K562 (cell line): Measurements from ENCODE around the gene PHF12. TPM values are rescaled to one million over a fixed set of nuclear protein-coding genes. Genes with fewer than 3 reads are reported as not detected.
A peak's percentile ranks its signal among the peaks of the same experiment; 100 is the strongest.

ENCODE experiments used
- CBX8 ChIP-seq: fragments of 200-600 bp; sonication (generic); IDR thresholded peaks from 2 replicates; pipeline ENCODE4 v1.6.1; 2012; ENCODE audit warnings: borderline replicate concordance, mixed run types, low read depth, mild to moderate bottlenecking, moderate library complexity, mixed read lengths, low read length, control low read depth, inconsistent platforms; ENCODE audit not compliant: poor library complexity, severe bottlenecking; ENCODE audit errors: extremely low read depth
- CHAMP1 ChIP-seq: fragments of 450-650 bp; IDR thresholded peaks from 2 replicates; pipeline ENCODE4 v1.6.1; 2016; ENCODE audit warnings: mild to moderate bottlenecking
- CHD1 ChIP-seq: fragments of 200-600 bp; sonication (generic); IDR thresholded peaks from one replicate; pipeline ENCODE4 v1.6.1; 2012; ENCODE audit warnings: mild to moderate bottlenecking, moderate library complexity, low read length, inconsistent platforms
- CHD2 ChIP-seq: IDR thresholded peaks from 2 replicates; pipeline ENCODE4 v1.6.1; 2011; ENCODE audit warnings: low read depth, low read length
- CXXC5 ChIP-seq: fragments of 250-450 bp; sonication (Bioruptor Pico); IDR thresholded peaks from 2 replicates; pipeline ENCODE4 v1.8.0; 2022; ENCODE audit warnings: inconsistent platforms, mild to moderate bottlenecking, moderate library complexity
- FIP1L1 ChIP-seq: fragments of 200-400 bp; formaldehyde crosslinking; IDR thresholded peaks from 2 replicates; pipeline ENCODE4 v1.6.1; 2018; ENCODE audit warnings: mild to moderate bottlenecking, low read depth, low read length; ENCODE audit not compliant: poor library complexity, severe bottlenecking
- FOS ChIP-seq: IDR thresholded peaks from 3 replicates; pipeline ENCODE4 v1.6.1; 2011; ENCODE audit not compliant: insufficient read length; ENCODE audit errors: extremely low read depth
- HCFC1 ChIP-seq: IDR thresholded peaks from 2 replicates; pipeline ENCODE4 v1.6.1; 2012; ENCODE audit warnings: low read depth, low read length, improper control_type of control experiment
- HDAC2 ChIP-seq: fragments of 450-650 bp; IDR thresholded peaks from 2 replicates; pipeline ENCODE4 v1.6.1; 2016; ENCODE audit warnings: mild to moderate bottlenecking
- HNRNPH1 ChIP-seq: fragments of 200-400 bp; formaldehyde crosslinking; optimal IDR thresholded peaks from 2 replicates; pipeline ENCODE3; 2017; ENCODE audit warnings: low read depth, mild to moderate bottlenecking, low read length, moderate library complexity
- IRF9 ChIP-seq: fragments of 450-650 bp; IDR thresholded peaks from 2 replicates; pipeline ENCODE4 v1.6.1; 2016; ENCODE audit warnings: missing biosample characterization, missing genetic modification characterization
- MIER1 ChIP-seq: fragments of 450-650 bp; IDR thresholded peaks from 2 replicates; pipeline ENCODE4 v1.6.1; 2016; ENCODE audit warnings: antibody characterized with exemption, mild to moderate bottlenecking, low read depth
- MYC ChIP-seq, 2 experiments: fragments of 250-450 bp in 1 of 2; sonication (Bioruptor Pico) in 1 of 2; IDR thresholded peaks; 2 replicates each; pipeline versions ENCODE4 v1.5.1 to v1.6.1; 2012 to 2021; ENCODE audit warnings: low read depth in 2 of 2, borderline replicate concordance in 1 of 2, improper control_type of control experiment in 1 of 2, low read length in 1 of 2, mild to moderate bottlenecking in 1 of 2, moderate library complexity in 1 of 2
- RBFOX2 ChIP-seq: fragments of 200-400 bp; formaldehyde crosslinking; IDR thresholded peaks from 2 replicates; pipeline ENCODE4 v1.6.1; 2017; ENCODE audit warnings: low read depth, mild to moderate bottlenecking, low read length, moderate library complexity
- SRSF1 ChIP-seq: fragments of 200-400 bp; formaldehyde crosslinking; IDR thresholded peaks from 2 replicates; pipeline ENCODE4 v1.6.1; 2017; ENCODE audit warnings: mild to moderate bottlenecking, low read depth, low read length, moderate library complexity
- SUPT5H ChIP-seq: fragments of 450-650 bp; IDR thresholded peaks from 2 replicates; pipeline ENCODE4 v1.6.1; 2016
- TBP ChIP-seq: optimal IDR thresholded peaks from 2 replicates; pipeline ENCODE3; 2011; ENCODE audit warnings: low read depth, low read length, improper control_type of control experiment
- THRA ChIP-seq: fragments of 450-650 bp; IDR thresholded peaks from 2 replicates; pipeline ENCODE4 v1.6.1; 2017; ENCODE audit warnings: mild to moderate bottlenecking, moderate library complexity
- ZBTB49 ChIP-seq: sonication (generic); formaldehyde crosslinking; IDR thresholded peaks from 2 replicates; pipeline ENCODE4 v1.8.0; 2022; ENCODE audit warnings: missing genetic modification reagents, mild to moderate bottlenecking, borderline replicate concordance
- ZC3H8 ChIP-seq: fragments of 450-650 bp; IDR thresholded peaks from 2 replicates; pipeline ENCODE4 v1.6.1; 2017
- ZNF24 ChIP-seq: fragments of 450-650 bp; IDR thresholded peaks from 2 replicates; pipeline ENCODE4 v1.6.1; 2016
- ZNF41 ChIP-seq: fragments of 250-450 bp; sonication (Bioruptor Pico); conservative IDR thresholded peaks from 2 replicates; pipeline ENCODE4 v1.4.0; 2020; ENCODE audit warnings: mild to moderate bottlenecking
- ZNF717 ChIP-seq: fragments of 250-450 bp; sonication (Bioruptor Pico); IDR thresholded peaks from 2 replicates; pipeline ENCODE4 v1.5.0; 2021
- polyA plus RNA-seq, 8 experiments: library from polyadenylated mRNA; depleted of rRNA in 4 of 8; stranded (reverse) in 5 of 8; unstranded in 3 of 8; fragments of >200 nt; fragmentation: Nextera tagmentation in 2 of 8; fragmentation: Illumina TruSeq in 1 of 8; extraction: Ambion mirVana in 2 of 8; extraction: Trizol in 1 of 8; gene quantifications; 2 replicates each; pipeline versions ENCODE4 v1.2.1 to v1.2.3, GENCODE V29; 2011 to 2014; ENCODE audit warnings: inconsistent platforms in 1 of 8, missing spikeins in 1 of 8
- total RNA-seq, 7 experiments: library from RNA; depleted of rRNA in 6 of 7; stranded (reverse); fragments of >200 nt in 6 of 7; fragmentation: Illumina TruSeq in 2 of 7; extraction: Trizol in 2 of 7; gene quantifications; 2 replicates each; pipeline versions ENCODE4 v1.2.1 to v1.2.3, GENCODE V29; 2011 to 2021; ENCODE audit warnings: low replicate concordance in 1 of 7

The PHF12 gene
- total and polyA plus RNA-seq, 9 of the 15 experiments (the other 6 are each of a cell fraction or from before 2014, with no cell fraction given): 0.82 to 31.3 (median 13.5) TPM

- TF ChIP-seq CHAMP1: no peak
- TF ChIP-seq ZNF717: no peak
- TF ChIP-seq SRSF1: no peak
- TF ChIP-seq ZNF24: peak; percentile 100
- TF ChIP-seq FOS: no peak
- TF ChIP-seq HDAC2: no peak
- no peak for TF ChIP-seq HNRNPH1
- TF ChIP-seq ZNF41 (CRISPR knock-in tag): no peak
- peak; percentile 72 for TF ChIP-seq RBFOX2
- TF ChIP-seq ZC3H8: no peak
- TF ChIP-seq ZBTB49 (CRISPR knock-in tag): no peak
- TF ChIP-seq CHD2: peak; percentile 30; the same call in 1 of the 2 replicates
- TF ChIP-seq MIER1: no peak
- TF ChIP-seq CBX8: no peak
- no peak for TF ChIP-seq CHD1
- TF ChIP-seq THRA: no peak
- TF ChIP-seq MYC (IDR thresholded peaks at IDR 0.05; ENCODE audit: low read depth, low read length): 0 out of 2 replicates have a peak, but pooled peaks have one; percentile 34
- no peak for TF ChIP-seq MYC (CRISPR knock-in tag; IDR thresholded peaks at IDR 0.05; ENCODE audit: borderline replicate concordance, low read depth)
- TF ChIP-seq SUPT5H: peak; percentile 90; the same call in 1 of the 2 replicates
- TF ChIP-seq IRF9 (tag): no peak
- TF ChIP-seq TBP: peak; percentile 54
- peak; percentile 66; the same call in 1 of the 2 replicates for TF ChIP-seq CXXC5 (CRISPR knock-in tag)
- peak; percentile 92 for TF ChIP-seq FIP1L1
- TF ChIP-seq HCFC1: peak; percentile 61; the same call in 1 of the 2 replicates
These were observed at the start of gene PHF12 (continued) for GRCh38 chr17:28951428-28951990.
